Activated CD8-positive, alpha-beta memory T cell treated with anti-CD3 and anti-CD28 coated beads, Interleukin-2, amount 50 U/mL, for 4 hours (primary cell): ENCODE data around the gene PURB.
"Not testable (repeated sequence)": the region's sequence is repeated elsewhere in the genome, so short reads cannot be mapped to it uniquely, and the experiment has no call there.

Experiments used
- DNase-seq: peaks from one replicate; pipeline ENCODE4 v3.0.0-alpha.2; 2020

Gene PURB

GRCh38 chr7:44885394-44886317 is at the start of gene PURB:
Gene PURB (minus strand): TSS chr7:44885530. CDS start chr7:44885348, 182 bp downstream.
- DNase-seq = peak; percentile 97

- no peak for DNase-seq
Observed at GRCh38 chr7:44935016-44935415, 49.7 kb upstream of the PURB start.

- not testable (repeated sequence) for DNase-seq
Observed at GRCh38 chr7:44934510-44934909, 49.2 kb upstream of the PURB start.

GRCh38 chr7:44930921-44931320 is 45.6 kb upstream of the PURB start:
- no peak for DNase-seq

- no peak for DNase-seq
Observed at GRCh38 chr7:44922351-44922694, 37.0 kb upstream of the PURB start.

GRCh38 chr7:44921607-44922350 is 36.4 kb upstream of the PURB start:
- peak; percentile 98 for DNase-seq

- DNase-seq = no peak
Observed at GRCh38 chr7:44920119-44920518, 34.8 kb upstream of the PURB start.

- DNase-seq = no peak
Observed at GRCh38 chr7:44918029-44918428, 32.7 kb upstream of the PURB start.

- no peak for DNase-seq
Observed at GRCh38 chr7:44917465-44917864, 32.1 kb upstream of the PURB start.

GRCh38 chr7:44914992-44915607 is 29.8 kb upstream of the PURB start:
- DNase-seq = peak; percentile 63

- DNase-seq = no peak
Observed at GRCh38 chr7:44912775-44913347, 27.5 kb upstream of the PURB start.

GRCh38 chr7:44911911-44912310 is 26.6 kb upstream of the PURB start:
- no peak for DNase-seq

GRCh38 chr7:44909596-44910389 is 24.5 kb upstream of the PURB start:
- DNase-seq = no peak

GRCh38 chr7:44906965-44907364 is 21.6 kb upstream of the PURB start:
- DNase-seq = no peak

GRCh38 chr7:44905002-44905635 is 19.8 kb upstream of the PURB start:
- DNase-seq = no peak

- no peak for DNase-seq
Observed at GRCh38 chr7:44899443-44899842, 14.1 kb upstream of the PURB start.

GRCh38 chr7:44898039-44898438 is 12.7 kb upstream of the PURB start:
- no peak for DNase-seq

GRCh38 chr7:44897309-44897708 is 12.0 kb upstream of the PURB start:
- no peak for DNase-seq

- DNase-seq = no peak
Observed at GRCh38 chr7:44894888-44895580, 9.7 kb upstream of the PURB start.

GRCh38 chr7:44893710-44894234 is 8.4 kb upstream of the PURB start:
- DNase-seq = no peak

- DNase-seq = no peak
Observed at GRCh38 chr7:44891791-44892190, 6.5 kb upstream of the PURB start.
